Spleen (tissue), 11 donors: Measurements from ENCODE around the gene MAGI2. TPM values are rescaled to one million over a fixed set of nuclear protein-coding genes. Genes with fewer than 3 reads are reported as not detected.
"Not testable (repeated sequence)": the region's sequence is repeated elsewhere in the genome, so short reads cannot be mapped to it uniquely, and the experiment has no call there.

Experiments used
- DNase-seq: peaks from one replicate; pipeline ENCODE4 v3.0.0-alpha.2; 2020
- H3K27ac ChIP-seq, 8 donors: fragments of 200-600 bp; sonication (generic) in 7 of 8; 1 replicate in 4 of 8; 2 replicates in 4 of 8; pipeline versions ENCODE4 v1.5.0 to v1.8.0; 2016 to 2021; ENCODE audit warnings: inconsistent platforms in 4 of 8, mild to moderate bottlenecking in 4 of 8, moderate library complexity in 1 of 8
- H3K27me3 ChIP-seq, 7 donors: fragments of 200-600 bp; sonication (generic) in 6 of 7; replicated peaks in 1 of 7; 1 replicate in 4 of 7; 2 replicates in 3 of 7; pipeline versions ENCODE4 v1.5.0 to v1.8.0; 2016 to 2021; ENCODE audit warnings: inconsistent platforms in 3 of 7, mild to moderate bottlenecking in 1 of 7
- H3K36me3 ChIP-seq, 6 donors: fragments of 200-600 bp; sonication (generic) in 5 of 6; 1 replicate in 4 of 6; 2 replicates in 2 of 6; pipeline versions ENCODE4 v1.5.0 to v1.8.0; 2016 to 2021; ENCODE audit warnings: inconsistent platforms in 2 of 6
- H3K4me1 ChIP-seq, 6 donors: fragments of 200-600 bp; sonication (generic) in 5 of 6; 1 replicate in 3 of 6; 2 replicates in 3 of 6; pipeline versions ENCODE4 v1.5.0 to v1.8.0; 2016 to 2021; ENCODE audit warnings: inconsistent platforms in 3 of 6
- H3K4me3 ChIP-seq, 8 donors: fragments of 200-600 bp; sonication (generic) in 7 of 8; 1 replicate in 4 of 8; 2 replicates in 4 of 8; pipeline versions ENCODE4 v1.5.0 to v1.8.0; 2016 to 2021; ENCODE audit warnings: inconsistent platforms in 4 of 8, mild to moderate bottlenecking in 4 of 8, moderate library complexity in 2 of 8
- H3K9me3 ChIP-seq, 8 donors: fragments of 200-600 bp; sonication (generic) in 7 of 8; 1 replicate in 4 of 8; 2 replicates in 4 of 8; pipeline versions ENCODE4 v1.5.0 to v1.8.0; 2016 to 2021; ENCODE audit warnings: inconsistent platforms in 4 of 8
- POLR2A ChIP-seq, 3 donors: fragments of 450-650 bp; IDR thresholded peaks; one replicate each; pipeline ENCODE4 v1.5.1; 2017; ENCODE audit warnings: antibody characterized with exemption in 3 of 3, mild to moderate bottlenecking in 1 of 3
- POLR2AphosphoS5 ChIP-seq, 3 donors: sonication (generic); formaldehyde crosslinking; IDR thresholded peaks; one replicate each; pipeline ENCODE4 v1.5.1; 2017; ENCODE audit warnings: antibody characterized with exemption in 3 of 3
- WGBS, 5 donors: extraction: QIAGEN DNeasy Blood & Tissue Kit in 3 of 5; methylation state at CpG; one replicate each; pipeline versions ENCODE4 v1.1.5 to v1.1.7; 2013 to 2018; 5-methylcytosine and 5-hydroxymethylcytosine counted together
- intact Hi-C: fragments of 100-400 bp; cut with DNase I; formaldehyde crosslinking; loops from one replicate; pipeline ENCODE4 v1.15.0; 2023; ENCODE audit warnings: low total_unique reads
- polyA plus RNA-seq, 3 donors: library from polyadenylated mRNA; stranded (reverse); fragments of 200-250 nt; gene quantifications; one replicate each; pipeline ENCODE4 v1.2.1, GENCODE V29; 2013
- total RNA-seq, 7 donors: library from RNA; depleted of rRNA in 3 of 7; stranded (reverse); fragments of >200 nt in 3 of 7; fragmentation: NEBNext Ultra II Directional in 4 of 7; extraction: Animal tissue kit (Norgen Biotek cat#: 25700) in 4 of 7; gene quantifications; one replicate each; pipeline versions ENCODE4 v1.1.0 to v1.2.1, GENCODE V29; 2016 to 2021
- TF ChIP-seq, protein P1 (sequence below), 11 experiments: fragments of 200-600 bp in 7 of 11; fragments of 450-650 bp in 4 of 11; sonication (generic) in 4 of 11; IDR thresholded peaks in 8 of 11; conservative IDR thresholded peaks in 3 of 11; 1 replicate in 7 of 11; 2 replicates in 4 of 11; pipeline versions ENCODE4 v1.4.0 to v1.8.0; 2016 to 2021; ENCODE audit warnings: antibody characterized with exemption in 11 of 11, inconsistent platforms in 4 of 11, mild to moderate bottlenecking in 1 of 11
- donor health status: healthy with polysubstance abuse.
- donor health status: DM: no; HTN: no; CAD: no; lungs with moderate emphysema.
- donor health status: DM: no; HTN: no; CAD: no.
- donor health status: Bipolar disorder and iron deficiency.
- donor health status: healthy.
- donor health status: DM: no; HTN: no; CAD: no.
- donor health status: DM: yes; HTN: yes; CAD: no.

Gene MAGI2
- total and polyA plus RNA-seq, 10 donors = 0.74 to 18.1 (median 11.1) TPM

- H3K4me1 ChIP-seq = no peaks in the 10 kb centered on the region
- no peak overlapping the region for H3K4me3 ChIP-seq
- intact Hi-C loops = no loop called here
- H3K27me3 ChIP-seq = no peaks in the 10 kb centered on the region
- peaks cover 2 to 45% (median 33%) of the 10 kb centered on the region in 8 donors for H3K9me3 ChIP-seq
- WGBS, 5 donors = 92 to 96% (median 92%) methylated on average over 4 of the region's 4 CpGs
- no peaks in the 10 kb centered on the region for H3K36me3 ChIP-seq
- TF ChIP-seq POLR2A (IDR thresholded peaks at IDR 0.05) (no peak), POLR2AphosphoS5 (IDR thresholded peaks at IDR 0.05) (no peak)
- TF ChIP-seq, protein P1, sequence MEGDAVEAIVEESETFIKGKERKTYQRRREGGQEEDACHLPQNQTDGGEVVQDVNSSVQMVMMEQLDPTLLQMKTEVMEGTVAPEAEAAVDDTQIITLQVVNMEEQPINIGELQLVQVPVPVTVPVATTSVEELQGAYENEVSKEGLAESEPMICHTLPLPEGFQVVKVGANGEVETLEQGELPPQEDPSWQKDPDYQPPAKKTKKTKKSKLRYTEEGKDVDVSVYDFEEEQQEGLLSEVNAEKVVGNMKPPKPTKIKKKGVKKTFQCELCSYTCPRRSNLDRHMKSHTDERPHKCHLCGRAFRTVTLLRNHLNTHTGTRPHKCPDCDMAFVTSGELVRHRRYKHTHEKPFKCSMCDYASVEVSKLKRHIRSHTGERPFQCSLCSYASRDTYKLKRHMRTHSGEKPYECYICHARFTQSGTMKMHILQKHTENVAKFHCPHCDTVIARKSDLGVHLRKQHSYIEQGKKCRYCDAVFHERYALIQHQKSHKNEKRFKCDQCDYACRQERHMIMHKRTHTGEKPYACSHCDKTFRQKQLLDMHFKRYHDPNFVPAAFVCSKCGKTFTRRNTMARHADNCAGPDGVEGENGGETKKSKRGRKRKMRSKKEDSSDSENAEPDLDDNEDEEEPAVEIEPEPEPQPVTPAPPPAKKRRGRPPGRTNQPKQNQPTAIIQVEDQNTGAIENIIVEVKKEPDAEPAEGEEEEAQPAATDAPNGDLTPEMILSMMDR (IDR thresholded peaks at IDR 0.05 in 8 of 11, conservative IDR thresholded peaks at IDR 0.05 in 3 of 11) = no peak
- no peak overlapping the region for H3K27ac ChIP-seq
- no peak for DNase-seq
Observed at GRCh38 chr7:78248867-78249266, 1204.6 kb downstream of the MAGI2 start.

DNA sequence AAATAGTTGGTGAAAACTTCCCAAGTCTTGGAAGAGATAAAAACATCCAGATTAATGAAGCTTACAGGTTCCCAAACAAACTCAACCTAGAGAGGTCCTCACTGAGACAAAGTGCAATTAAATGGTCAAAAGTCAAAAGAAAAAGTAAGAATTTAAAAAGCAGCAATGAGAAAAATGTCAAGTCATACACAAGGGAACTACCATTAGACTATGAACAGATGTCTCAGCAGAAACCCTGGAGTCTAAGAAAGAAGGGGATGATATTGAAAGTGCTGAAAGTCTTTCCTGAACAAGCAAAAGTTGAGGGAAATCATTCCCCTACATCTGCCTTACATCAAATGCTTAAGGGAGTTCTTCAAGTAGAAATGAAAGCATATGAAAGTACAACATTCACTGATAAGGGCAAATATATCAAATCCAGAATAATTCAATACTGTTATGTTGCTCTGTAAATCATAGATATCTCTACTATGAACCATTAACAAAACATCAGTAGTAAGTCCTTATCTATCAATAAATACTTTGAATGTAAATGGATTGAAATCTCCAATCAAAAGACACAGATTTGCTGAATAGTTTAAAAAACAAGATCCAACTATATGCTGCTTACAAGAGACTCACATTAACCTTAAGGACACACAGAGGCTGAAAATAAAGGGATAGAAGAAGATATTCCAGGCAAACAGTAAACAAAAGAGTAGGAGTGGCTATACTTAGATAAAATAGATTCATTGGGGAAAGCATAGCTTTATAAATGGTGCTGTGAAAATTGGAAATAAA, 1205.4 kb downstream of the MAGI2 start:
- Histone ChIP-seq H3K27me3 (no peaks in the 10 kb centered on the region), H3K36me3 (no peaks in the 10 kb centered on the region), H3K27ac (no peak overlapping the region), H3K9me3 (peaks cover 2 to 44% (median 33%) of the 10 kb centered on the region in 8 donors), H3K4me1 (no peaks in the 10 kb centered on the region), H3K4me3 (no peak overlapping the region)
- intact Hi-C loops = no loop called here
- no peak for DNase-seq
- TF ChIP-seq, protein P1 (IDR thresholded peaks at IDR 0.05 in 8 of 11, conservative IDR thresholded peaks at IDR 0.05 in 3 of 11) = no peak
- no peak for TF ChIP-seq POLR2A (IDR thresholded peaks at IDR 0.05)
- no peak for TF ChIP-seq POLR2AphosphoS5 (IDR thresholded peaks at IDR 0.05)

GRCh38 chr7:78240179-78240578, 1213.3 kb downstream of the MAGI2 start:
- H3K4me1 ChIP-seq, H3K4me3 ChIP-seq, H3K36me3 ChIP-seq, DNase-seq, H3K27me3 ChIP-seq, intact Hi-C loops, H3K27ac ChIP-seq: not testable (repeated sequence)
- peaks cover 0 to 24% (median 6%) of the 10 kb centered on the region in 8 donors for H3K9me3 ChIP-seq
- WGBS, 5 donors = 88 to 98% (median 96%) methylated on average over 1 of the region's 1 CpG

- H3K27me3 ChIP-seq = no peaks in the 10 kb centered on the region
- TF ChIP-seq, protein P1 (IDR thresholded peaks at IDR 0.05 in 8 of 11, conservative IDR thresholded peaks at IDR 0.05 in 3 of 11) = no peak
- intact Hi-C loops = no loop called here
- peaks cover 0 to 24% (median 4%) of the 10 kb centered on the region in 8 donors for H3K9me3 ChIP-seq
- WGBS, 5 donors = 68 to 75% (median 71%) methylated on average over 3 of the region's 3 CpGs
- no peak for DNase-seq
- no peak overlapping the region for H3K4me3 ChIP-seq
- no peaks in the 10 kb centered on the region for H3K4me1 ChIP-seq
- H3K36me3 ChIP-seq = no peaks in the 10 kb centered on the region
- no peak overlapping the region for H3K27ac ChIP-seq
Observed at GRCh38 chr7:78234634-78235033, 1218.8 kb downstream of the MAGI2 start.
